ENCODE measurements around the gene DENND5A.
"Not testable (repeated sequence)": the region's sequence is repeated elsewhere in the genome, so short reads cannot be mapped to it uniquely, and the experiment has no call there.

Gene DENND5A

GRCh38 chr11:9266132-9266736 lies 1.1 kb upstream of the DENND5A start:
- no peak for FAIRE-seq
- DNase-seq (ENCODE audit: insufficient read length, low spot score) = no peak

GRCh38 chr11:9264316-9265210 lies 587 bp downstream of the DENND5A start:
- FAIRE-seq (no peak), DNase-seq (ENCODE audit: insufficient read length, low spot score) (peak; percentile 20)

- peak; percentile 79 for FAIRE-seq
- DNase-seq (ENCODE audit: insufficient read length, low spot score) = peak; percentile 88
Observed at GRCh38 chr11:9263840-9264315, 1.3 kb downstream of the DENND5A start.

GRCh38 chr11:9260838-9261146 lies 4.4 kb downstream of the DENND5A start:
- not testable (repeated sequence) for FAIRE-seq; DNase-seq (ENCODE audit: insufficient read length, low spot score)

GRCh38 chr11:9259981-9260837 lies 4.9 kb downstream of the DENND5A start:
- FAIRE-seq = no peak
- DNase-seq (ENCODE audit: insufficient read length, low spot score) = no peak

GRCh38 chr11:9258279-9258678 lies 6.9 kb downstream of the DENND5A start:
- FAIRE-seq = not testable (repeated sequence)

GRCh38 chr11:9254416-9254815 lies 10.7 kb downstream of the DENND5A start:
- FAIRE-seq (no peak), DNase-seq (ENCODE audit: insufficient read length, low spot score) (no peak)

More at GRCh38 chr11:9258279-9258678, 6.9 kb downstream of the DENND5A start:
- not testable (repeated sequence) for DNase-seq (ENCODE audit: insufficient read length, low spot score)

GRCh38 chr11:9253086-9253485 lies 12.1 kb downstream of the DENND5A start:
- no peak for FAIRE-seq
- no peak for DNase-seq (ENCODE audit: insufficient read length, low spot score)

- no peak for DNase-seq (ENCODE audit: insufficient read length, low spot score)
- no peak for FAIRE-seq
Observed at GRCh38 chr11:9251311-9251710, 13.8 kb downstream of the DENND5A start.

- DNase-seq (ENCODE audit: insufficient read length, low spot score) = peak; percentile 28
- FAIRE-seq = peak; percentile 85
Observed at GRCh38 chr11:9250139-9250582, 15.0 kb downstream of the DENND5A start.

GRCh38 chr11:9249252-9249651 lies 15.9 kb downstream of the DENND5A start:
- no peak for FAIRE-seq
- no peak for DNase-seq (ENCODE audit: insufficient read length, low spot score)

- no peak for DNase-seq (ENCODE audit: insufficient read length, low spot score)
- FAIRE-seq = no peak
Observed at GRCh38 chr11:9247863-9248262, 17.3 kb downstream of the DENND5A start.

GRCh38 chr11:9236242-9236641 lies 28.9 kb downstream of the DENND5A start:
- not testable (repeated sequence) for FAIRE-seq

GRCh38 chr11:9232482-9232881 lies 32.7 kb downstream of the DENND5A start:
- FAIRE-seq (peak; percentile 8), DNase-seq (ENCODE audit: insufficient read length, low spot score) (no peak)

More at GRCh38 chr11:9236242-9236641, 28.9 kb downstream of the DENND5A start:
- not testable (repeated sequence) for DNase-seq (ENCODE audit: insufficient read length, low spot score)

- FAIRE-seq (peak; percentile 68), DNase-seq (ENCODE audit: insufficient read length, low spot score) (no peak)
Observed at GRCh38 chr11:9231848-9232177, 33.3 kb downstream of the DENND5A start.

GRCh38 chr11:9230296-9230695 lies 34.9 kb downstream of the DENND5A start:
- FAIRE-seq (no peak), DNase-seq (ENCODE audit: insufficient read length, low spot score) (no peak)

GRCh38 chr11:9228091-9228490 lies 37.1 kb downstream of the DENND5A start:
- FAIRE-seq = no peak
- no peak for DNase-seq (ENCODE audit: insufficient read length, low spot score)

GRCh38 chr11:9225748-9226298 lies 39.3 kb downstream of the DENND5A start:
- no peak for FAIRE-seq
- DNase-seq (ENCODE audit: insufficient read length, low spot score) = no peak

- FAIRE-seq (no peak), DNase-seq (ENCODE audit: insufficient read length, low spot score) (no peak)
Observed at GRCh38 chr11:9222654-9223053, 42.5 kb downstream of the DENND5A start.

- FAIRE-seq; DNase-seq (ENCODE audit: insufficient read length, low spot score): not testable (repeated sequence)
Observed at GRCh38 chr11:9220853-9221252, 44.3 kb downstream of the DENND5A start.

- FAIRE-seq (no peak), DNase-seq (ENCODE audit: insufficient read length, low spot score) (no peak)
Observed at GRCh38 chr11:9219572-9219971, 45.6 kb downstream of the DENND5A start.

Data from GM19239 (cell line).